Endothelial cell of umbilical vein (primary cell): ENCODE results near the gene RYR2. TPM values are rescaled to one million over a fixed set of nuclear protein-coding genes. Genes with fewer than 3 reads are reported as not detected.

Experiments
- BruUV-seq: library from RNA; stranded (reverse); fragments of 400-500 nt; replicated peaks from 2 replicates; lab custom pipeline; 2021; lab: Mats Ljungman, UMichigan
- CTCF ChIA-PET: fragments of 300-600, 350-600 bp; sonication (Branson Sonifier 250); formaldehyde crosslinking; loops from one replicate; lab custom pipeline; 2021; ENCODE audit warnings: antibody characterized with exemption, inconsistent platforms; lab: Charles Lee
- POLR2A ChIA-PET: fragments of 300-600, 350-600 bp; sonication (Branson Sonifier 250); formaldehyde crosslinking; loops from one replicate; lab custom pipeline; 2021; ENCODE audit warnings: antibody characterized with exemption, inconsistent platforms; lab: Charles Lee
- DNase-seq: peaks from one replicate; pipeline ENCODE4 v3.0.0-alpha.2; 2011; ENCODE audit warnings: low read depth, low spot score
- FAIRE-seq: peaks from 2 replicates; lab custom pipeline; 2011; peaks lifted over from hg19 to GRCh38; lab: Jason Lieb, UNC
- H2AFZ ChIP-seq: 2 replicates; pipeline ENCODE4 v1.6.0; 2012; ENCODE audit warnings: low read depth, low read length, control low read depth, inconsistent platforms
- H3K27ac ChIP-seq: 2 replicates; pipeline ENCODE4 v1.5.1; 2011; ENCODE audit warnings: low read depth, mild to moderate bottlenecking, control low read depth, low read length, moderate library complexity; ENCODE audit not compliant: insufficient read depth
- H3K27me3 ChIP-seq, 2 experiments: 2 replicates each; pipeline versions ENCODE4 v1.6.0 to v1.6.1; 2011; ENCODE audit warnings: low read length in 2 of 2, mixed read lengths in 1 of 2; ENCODE audit not compliant: control insufficient read depth in 2 of 2, insufficient read depth in 2 of 2
- H3K36me3 ChIP-seq, 2 experiments: 2 replicates in 1 of 2; 3 replicates in 1 of 2; pipeline ENCODE4 v1.5.1; 2011; ENCODE audit warnings: low read length in 2 of 2, mild to moderate bottlenecking in 1 of 2, moderate library complexity in 1 of 2; ENCODE audit not compliant: control insufficient read depth in 2 of 2, insufficient read depth in 2 of 2; ENCODE audit errors: extremely low read depth in 1 of 2
- H3K4me1 ChIP-seq: 3 replicates; pipeline ENCODE4 v1.5.1; 2011; ENCODE audit warnings: mild to moderate bottlenecking, low read length; ENCODE audit not compliant: control insufficient read depth, insufficient read depth; ENCODE audit errors: extremely low read depth
- H3K4me2 ChIP-seq: 2 replicates; pipeline ENCODE4 v1.6.1; 2011; ENCODE audit warnings: low read length, control low read depth, mixed read lengths; ENCODE audit not compliant: insufficient read depth
- H3K4me3 ChIP-seq, 3 experiments: fragments of 200-600 bp in 1 of 3; sonication (generic), shearing (Covaris generic) in 1 of 3; replicated peaks in 1 of 3; 2 replicates each; pipeline ENCODE4 v1.5.1; 2011 to 2016; ENCODE audit warnings: control low read depth in 3 of 3, low read length in 3 of 3, mild to moderate bottlenecking in 2 of 3, inconsistent platforms in 1 of 3, low read depth in 1 of 3, moderate library complexity in 1 of 3; ENCODE audit not compliant: insufficient read depth in 1 of 3
- H3K79me2 ChIP-seq: 2 replicates; pipeline ENCODE4 v1.6.0; 2012; ENCODE audit warnings: low read length, inconsistent platforms; ENCODE audit not compliant: control insufficient read depth, insufficient read depth
- H3K9ac ChIP-seq: replicated peaks from 2 replicates; pipeline ENCODE3; 2011; ENCODE audit warnings: low read length, control low read depth; ENCODE audit not compliant: insufficient read depth; ENCODE audit errors: extremely low read depth
- H3K9me1 ChIP-seq: replicated peaks from 3 replicates; pipeline ENCODE4 v1.6.0; 2011; ENCODE audit warnings: mild to moderate bottlenecking, low read length; ENCODE audit not compliant: control insufficient read depth, insufficient read depth; ENCODE audit errors: extremely low read depth
- H3K9me3 ChIP-seq: replicated peaks from 2 replicates; pipeline ENCODE4 v1.5.1; 2012; ENCODE audit warnings: low read length, inconsistent platforms; ENCODE audit not compliant: control insufficient read depth, insufficient read depth
- H4K20me1 ChIP-seq: replicated peaks from 2 replicates; pipeline ENCODE3; 2011; ENCODE audit warnings: mild to moderate bottlenecking, low read length; ENCODE audit not compliant: control insufficient read depth, insufficient read depth; ENCODE audit errors: extremely low read depth
- CTCF ChIP-seq, 2 donors: IDR thresholded peaks; 1 replicate in 1 of 2; 2 replicates in 1 of 2; pipeline ENCODE4 v1.5.1; 2011; ENCODE audit warnings: low read length in 2 of 2, mild to moderate bottlenecking in 2 of 2, moderate library complexity in 2 of 2, control low read depth in 1 of 2, inconsistent platforms in 1 of 2, low read depth in 1 of 2; ENCODE audit not compliant: insufficient read depth in 1 of 2; ENCODE audit errors: extremely low read depth in 1 of 2
- EZH2 ChIP-seq: IDR thresholded peaks from 2 replicates; pipeline ENCODE4 v1.6.1; 2012; ENCODE audit warnings: borderline replicate concordance, low read depth, mild to moderate bottlenecking, moderate library complexity, low read length, inconsistent platforms; ENCODE audit not compliant: severe bottlenecking
- GATA2 ChIP-seq: IDR thresholded peaks from 2 replicates; pipeline ENCODE4 v1.7.0; 2011; ENCODE audit warnings: low read depth, mild to moderate bottlenecking, moderate library complexity, mixed read lengths, low read length; ENCODE audit not compliant: insufficient read length, insufficient read depth
- JUN ChIP-seq: IDR thresholded peaks from 2 replicates; pipeline ENCODE4 v1.6.1; 2011; ENCODE audit warnings: borderline replicate concordance, low read depth; ENCODE audit not compliant: insufficient read length, insufficient read depth
- MAX ChIP-seq: IDR thresholded peaks from 2 replicates; pipeline ENCODE4 v1.6.1; 2011; ENCODE audit not compliant: insufficient read depth, insufficient read length
- POLR2A ChIP-seq: IDR thresholded peaks from 2 replicates; pipeline ENCODE4 v1.6.1; 2012; ENCODE audit warnings: low read depth, mild to moderate bottlenecking, control low read depth, low read length
- POLR2AphosphoS5 ChIP-seq: IDR thresholded peaks from 2 replicates; pipeline ENCODE4 v1.6.1; 2012; ENCODE audit warnings: low read depth, mild to moderate bottlenecking, control low read depth, low read length, moderate library complexity; ENCODE audit not compliant: insufficient read depth
- dilution Hi-C: fragments of 300-500 bp; cut with MboI; formaldehyde crosslinking; loops from one replicate; pipeline ENCODE4 v1.15.0; 2019; ENCODE audit warnings: low sequenced_read_pairs; ENCODE audit not compliant: extremely low pct_ligation_motif_present
- intact Hi-C: fragments of 100-400 bp; cut with micrococcal nuclease; formaldehyde crosslinking; loops from one replicate; pipeline ENCODE4 v1.10.0; 2022
- polyA plus RNA-seq, 4 experiments: library from polyadenylated mRNA; depleted of rRNA in 3 of 4; stranded (reverse) in 3 of 4; unstranded in 1 of 4; fragments of >200 nt; gene quantifications; 2 replicates each; pipeline versions ENCODE4 v1.2.1 to v1.2.3, GENCODE V29; 2011 to 2012; ENCODE audit warnings: missing spikeins in 1 of 4
- total RNA-seq: library from RNA; stranded (reverse); gene quantifications from 2 replicates; pipeline ENCODE4 v1.2.3, GENCODE V29; 2021

RYR2 gene
- total and polyA plus RNA-seq, 2 donors (not counting 3 experiments of a cell fraction or from before 2014, with no cell fraction given), result not detected

- Histone ChIP-seq H3K9me3 (peaks cover 2% of the 10 kb centered on the region), H3K27me3 (no peaks in the 10 kb centered on the region), H3K36me3 (no peaks in the 10 kb centered on the region), H3K79me2 (no peaks in the 10 kb centered on the region), H3K4me2 (no peak overlapping the region), H3K4me1 (no peaks in the 10 kb centered on the region), H3K4me3 (no peak overlapping the region), H3K9ac (no peak overlapping the region), H3K9me1 (no peaks in the 10 kb centered on the region), H2AFZ (no peak overlapping the region), H4K20me1 (no peaks in the 10 kb centered on the region), H3K27ac (no peak overlapping the region)
- ChIA-PET POLR2A (no interaction called here), CTCF (no interaction called here)
- dilution Hi-C loops (no loop called here), intact Hi-C loops (no loop called here)
- FAIRE-seq (no peak), DNase-seq (no peak)
- TF ChIP-seq POLR2A (no peak), POLR2AphosphoS5 (no peak), EZH2 (no peak), JUN (no peak), MAX (no peak), CTCF (IDR thresholded peaks at IDR 0.05; ENCODE audit: extremely low read depth in 1 of 2, insufficient read depth in 1 of 2, low read depth in 1 of 2, low read length in 2 of 2) (no peak), GATA2 (no peak)
- BruUV-seq, result no TSS peak
Observed at GRCh38 chr1:237227476-237227875, 185.5 kb downstream of the RYR2 start.
